Neural cell (in vitro differentiated cells): ENCODE measurements around the gene MAGEF1. TPM values are rescaled to one million over a fixed set of nuclear protein-coding genes. Genes with fewer than 3 reads are reported as not detected.

ENCODE experiments used
- H2AFZ ChIP-seq: fragments of 200-600, 300-800 bp; sonication (generic), shearing (Covaris generic); 2 replicates; pipeline ENCODE4 v1.6.0; 2014; ENCODE audit warnings: low read depth, mild to moderate bottlenecking, antibody characterized with exemption, low read length, moderate library complexity
- H3F3A ChIP-seq: fragments of 200-600 bp; shearing (Covaris generic); 2 replicates; pipeline ENCODE4 v1.6.1; 2016; ENCODE audit warnings: mild to moderate bottlenecking, moderate library complexity, mixed read lengths, antibody characterized with exemption, low read length; ENCODE audit not compliant: insufficient read depth, poor library complexity, severe bottlenecking
- H3K27ac ChIP-seq: fragments of 200-600, 300-800 bp; sonication (generic), shearing (Covaris generic); 2 replicates; pipeline ENCODE4 v1.5.1; 2014; ENCODE audit warnings: mild to moderate bottlenecking, low read length, moderate library complexity
- H3K27me3 ChIP-seq: fragments of 300-800, 200-600 bp; sonication (generic), shearing (Covaris generic); 2 replicates; pipeline ENCODE4 v1.6.0; 2014; ENCODE audit warnings: mild to moderate bottlenecking, low read depth, low read length, moderate library complexity; ENCODE audit not compliant: insufficient read depth
- H3K36me3 ChIP-seq: fragments of 300-800, 200-600 bp; sonication (generic), shearing (Covaris generic); 2 replicates; pipeline ENCODE4 v1.5.1; 2014; ENCODE audit warnings: mild to moderate bottlenecking, antibody characterized with exemption, low read length, moderate library complexity; ENCODE audit not compliant: insufficient read depth
- H3K4me2 ChIP-seq: fragments of 300-800, 200-600 bp; sonication (generic), shearing (Covaris generic); 2 replicates; pipeline ENCODE4 v1.6.0; 2014; ENCODE audit warnings: mild to moderate bottlenecking, low read length
- H3K4me3 ChIP-seq: fragments of 300-800, 200-600 bp; sonication (generic), shearing (Covaris generic); 2 replicates; pipeline ENCODE4 v1.5.1; 2014; ENCODE audit warnings: mild to moderate bottlenecking, low read length, moderate library complexity
- H3K79me2 ChIP-seq: fragments of 200-600 bp; shearing (Covaris generic); replicated peaks from 2 replicates; pipeline ENCODE4 v1.6.0; 2014; ENCODE audit warnings: mild to moderate bottlenecking, low read length, moderate library complexity; ENCODE audit not compliant: insufficient read depth
- H3K9ac ChIP-seq: fragments of 300-800, 200-600 bp; sonication (generic), shearing (Covaris generic); 2 replicates; pipeline ENCODE4 v1.6.1; 2016; ENCODE audit warnings: mild to moderate bottlenecking, low read length, mixed read lengths
- H3K9me2 ChIP-seq: fragments of 200-600 bp; shearing (Covaris generic); 2 replicates; pipeline ENCODE4 v1.6.1; 2016; ENCODE audit warnings: mild to moderate bottlenecking, low read length, mixed read lengths; ENCODE audit not compliant: insufficient read depth
- H3K9me3 ChIP-seq: fragments of 200-600, 300-800 bp; sonication (generic), shearing (Covaris generic); 2 replicates; pipeline ENCODE4 v1.6.1; 2016; ENCODE audit warnings: mild to moderate bottlenecking, mixed run types, low read length, moderate library complexity, mixed read lengths
- H4K20me1 ChIP-seq: fragments of 200-600 bp; shearing (Covaris generic); 2 replicates; pipeline ENCODE4 v1.6.1; 2016; ENCODE audit warnings: mild to moderate bottlenecking, mixed run types; ENCODE audit not compliant: insufficient read depth
- EP300 ChIP-seq: fragments of 450-650 bp; conservative IDR thresholded peaks from 2 replicates; pipeline ENCODE4 v1.6.1; 2014; ENCODE audit warnings: antibody characterized with exemption, mild to moderate bottlenecking, moderate library complexity; ENCODE audit not compliant: poor library complexity, severe bottlenecking
- EZH2 ChIP-seq: fragments of 200-600, 300-800 bp; shearing (Covaris generic), sonication (generic); IDR thresholded peaks from 2 replicates; pipeline ENCODE4 v1.6.1; 2014; ENCODE audit warnings: antibody characterized with exemption, low read length, borderline replicate concordance, mild to moderate bottlenecking; ENCODE audit not compliant: insufficient read depth, poor library complexity, severe bottlenecking
- MXI1 ChIP-seq: fragments of 450-650 bp; conservative IDR thresholded peaks from 2 replicates; pipeline ENCODE4 v1.6.1; 2014; ENCODE audit warnings: antibody characterized with exemption, mild to moderate bottlenecking; ENCODE audit not compliant: poor library complexity, severe bottlenecking
- RAD21 ChIP-seq: fragments of 450-650 bp; conservative IDR thresholded peaks from 2 replicates; pipeline ENCODE4 v1.6.1; 2014; ENCODE audit warnings: antibody characterized with exemption, mild to moderate bottlenecking, moderate library complexity
- SMC3 ChIP-seq: fragments of 450-650 bp; conservative IDR thresholded peaks from 2 replicates; pipeline ENCODE4 v1.6.1; 2014; ENCODE audit warnings: antibody characterized with exemption, mild to moderate bottlenecking, moderate library complexity; ENCODE audit not compliant: poor library complexity
- TAF1 ChIP-seq: IDR thresholded peaks from 2 replicates; pipeline ENCODE4 v1.6.1; 2012; ENCODE audit warnings: low read depth
- polyA plus RNA-seq: library from polyadenylated mRNA; depleted of rRNA; stranded (reverse); fragments of >200 nt; gene quantifications from 2 replicates; pipeline ENCODE4 v1.2.3, GENCODE V29; 2014
- TF ChIP-seq, protein P1 (sequence below): fragments of 450-650 bp; IDR thresholded peaks from 2 replicates; pipeline ENCODE4 v1.5.1; 2014; ENCODE audit warnings: antibody characterized with exemption, mild to moderate bottlenecking, moderate library complexity; ENCODE audit not compliant: poor library complexity, severe bottlenecking
- TF ChIP-seq, protein P2 (sequence below): IDR thresholded peaks from 2 replicates; pipeline ENCODE4 v1.6.1; 2012; ENCODE audit warnings: borderline replicate concordance

The MAGEF1 gene
- polyA plus RNA-seq, 1 donor from 2014 or later: 103 TPM

DNA sequence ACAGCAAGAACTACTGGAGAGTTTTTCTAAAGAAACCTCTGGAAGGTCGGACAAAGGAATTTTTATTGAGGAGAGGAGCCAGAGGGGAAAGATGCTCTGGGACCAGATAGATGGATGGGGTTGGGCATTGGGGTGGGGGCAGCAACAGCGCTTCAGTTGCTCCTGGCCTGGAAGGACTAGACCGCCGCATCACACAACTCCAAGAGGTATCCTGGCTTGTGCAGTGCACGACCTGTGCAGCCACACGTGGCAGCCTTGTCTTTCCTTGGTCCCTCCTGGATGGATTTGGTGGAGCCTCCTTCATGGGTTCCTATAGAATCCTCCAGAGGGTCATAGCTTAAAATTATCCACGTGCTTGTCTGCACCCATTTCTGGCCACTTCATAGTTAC is 23.0 kb downstream of the MAGEF1 start:
- Histone ChIP-seq H3K36me3 (no peaks in the 10 kb centered on the region), H3K79me2 (no peaks in the 10 kb centered on the region), H3K9me3 (no peaks in the 10 kb centered on the region), H3F3A (no peaks in the 10 kb centered on the region), H4K20me1 (no peaks in the 10 kb centered on the region), H3K9ac (no peak overlapping the region), H3K27me3 (no peaks in the 10 kb centered on the region), H3K9me2 (no peaks in the 10 kb centered on the region), H2AFZ (no peak overlapping the region), H3K27ac (no peak overlapping the region), H3K4me3 (no peak overlapping the region), H3K4me2 (no peak overlapping the region)
- no peak for TF ChIP-seq MXI1
- no peak for TF ChIP-seq TAF1
- no peak for TF ChIP-seq EP300
- no peak for TF ChIP-seq SMC3
- TF ChIP-seq EZH2: no peak
- TF ChIP-seq, protein P1, sequence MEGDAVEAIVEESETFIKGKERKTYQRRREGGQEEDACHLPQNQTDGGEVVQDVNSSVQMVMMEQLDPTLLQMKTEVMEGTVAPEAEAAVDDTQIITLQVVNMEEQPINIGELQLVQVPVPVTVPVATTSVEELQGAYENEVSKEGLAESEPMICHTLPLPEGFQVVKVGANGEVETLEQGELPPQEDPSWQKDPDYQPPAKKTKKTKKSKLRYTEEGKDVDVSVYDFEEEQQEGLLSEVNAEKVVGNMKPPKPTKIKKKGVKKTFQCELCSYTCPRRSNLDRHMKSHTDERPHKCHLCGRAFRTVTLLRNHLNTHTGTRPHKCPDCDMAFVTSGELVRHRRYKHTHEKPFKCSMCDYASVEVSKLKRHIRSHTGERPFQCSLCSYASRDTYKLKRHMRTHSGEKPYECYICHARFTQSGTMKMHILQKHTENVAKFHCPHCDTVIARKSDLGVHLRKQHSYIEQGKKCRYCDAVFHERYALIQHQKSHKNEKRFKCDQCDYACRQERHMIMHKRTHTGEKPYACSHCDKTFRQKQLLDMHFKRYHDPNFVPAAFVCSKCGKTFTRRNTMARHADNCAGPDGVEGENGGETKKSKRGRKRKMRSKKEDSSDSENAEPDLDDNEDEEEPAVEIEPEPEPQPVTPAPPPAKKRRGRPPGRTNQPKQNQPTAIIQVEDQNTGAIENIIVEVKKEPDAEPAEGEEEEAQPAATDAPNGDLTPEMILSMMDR: no peak
- TF ChIP-seq RAD21: no peak

DNA sequence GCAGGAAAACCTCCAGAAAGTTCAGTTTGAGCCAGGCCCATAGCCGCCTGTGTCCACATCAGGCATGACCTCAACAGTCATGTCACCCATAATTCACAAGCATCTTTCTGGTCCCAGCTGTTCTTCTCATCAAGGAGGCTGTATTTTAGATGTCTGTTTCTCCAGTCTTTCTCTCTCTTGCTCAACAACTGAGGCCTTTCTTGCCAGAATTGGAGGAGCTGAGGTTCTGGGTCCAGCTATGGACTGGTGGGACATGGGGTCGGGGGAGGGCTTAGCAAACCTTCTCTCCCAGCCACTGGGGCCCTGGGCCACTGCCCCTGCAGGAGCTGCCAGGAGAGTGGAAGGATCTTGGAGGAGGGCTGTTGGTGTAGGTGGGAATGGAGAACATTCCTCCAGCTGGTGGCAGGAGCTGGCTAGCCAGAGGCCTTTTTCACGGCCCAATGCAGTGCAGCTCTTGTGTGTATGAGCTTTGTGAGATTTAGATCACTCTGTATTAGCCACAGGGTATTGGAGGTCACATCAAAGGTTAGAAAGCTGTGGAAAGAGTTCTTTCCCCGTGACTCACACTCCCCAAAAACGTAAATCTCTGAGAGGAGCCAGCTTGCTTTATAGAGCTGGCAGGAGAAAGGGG is 23.5 kb downstream of the MAGEF1 start:
- TF ChIP-seq SMC3 (no peak), TAF1 (no peak), EP300 (no peak), EZH2 (no peak), RAD21 (no peak), MXI1 (no peak)
- TF ChIP-seq, protein P1: no peak
- TF ChIP-seq, protein P2, sequence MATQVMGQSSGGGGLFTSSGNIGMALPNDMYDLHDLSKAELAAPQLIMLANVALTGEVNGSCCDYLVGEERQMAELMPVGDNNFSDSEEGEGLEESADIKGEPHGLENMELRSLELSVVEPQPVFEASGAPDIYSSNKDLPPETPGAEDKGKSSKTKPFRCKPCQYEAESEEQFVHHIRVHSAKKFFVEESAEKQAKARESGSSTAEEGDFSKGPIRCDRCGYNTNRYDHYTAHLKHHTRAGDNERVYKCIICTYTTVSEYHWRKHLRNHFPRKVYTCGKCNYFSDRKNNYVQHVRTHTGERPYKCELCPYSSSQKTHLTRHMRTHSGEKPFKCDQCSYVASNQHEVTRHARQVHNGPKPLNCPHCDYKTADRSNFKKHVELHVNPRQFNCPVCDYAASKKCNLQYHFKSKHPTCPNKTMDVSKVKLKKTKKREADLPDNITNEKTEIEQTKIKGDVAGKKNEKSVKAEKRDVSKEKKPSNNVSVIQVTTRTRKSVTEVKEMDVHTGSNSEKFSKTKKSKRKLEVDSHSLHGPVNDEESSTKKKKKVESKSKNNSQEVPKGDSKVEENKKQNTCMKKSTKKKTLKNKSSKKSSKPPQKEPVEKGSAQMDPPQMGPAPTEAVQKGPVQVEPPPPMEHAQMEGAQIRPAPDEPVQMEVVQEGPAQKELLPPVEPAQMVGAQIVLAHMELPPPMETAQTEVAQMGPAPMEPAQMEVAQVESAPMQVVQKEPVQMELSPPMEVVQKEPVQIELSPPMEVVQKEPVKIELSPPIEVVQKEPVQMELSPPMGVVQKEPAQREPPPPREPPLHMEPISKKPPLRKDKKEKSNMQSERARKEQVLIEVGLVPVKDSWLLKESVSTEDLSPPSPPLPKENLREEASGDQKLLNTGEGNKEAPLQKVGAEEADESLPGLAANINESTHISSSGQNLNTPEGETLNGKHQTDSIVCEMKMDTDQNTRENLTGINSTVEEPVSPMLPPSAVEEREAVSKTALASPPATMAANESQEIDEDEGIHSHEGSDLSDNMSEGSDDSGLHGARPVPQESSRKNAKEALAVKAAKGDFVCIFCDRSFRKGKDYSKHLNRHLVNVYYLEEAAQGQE: no peak
- Histone ChIP-seq H4K20me1 (no peaks in the 10 kb centered on the region), H3K4me2 (no peak overlapping the region), H3K9me2 (no peaks in the 10 kb centered on the region), H3K27ac (no peak overlapping the region), H3K79me2 (no peaks in the 10 kb centered on the region), H3K9ac (no peak overlapping the region), H3K9me3 (no peaks in the 10 kb centered on the region), H3K4me3 (no peak overlapping the region), H3F3A (no peaks in the 10 kb centered on the region), H2AFZ (no peak overlapping the region), H3K27me3 (no peaks in the 10 kb centered on the region), H3K36me3 (no peaks in the 10 kb centered on the region)
